Renal cortical epithelial cell (primary cell): ENCODE measurements around the gene DDX51. TPM values are rescaled to one million over a fixed set of nuclear protein-coding genes. Genes with fewer than 3 reads are reported as not detected.
"Not testable (repeated sequence)": the region's sequence is repeated elsewhere in the genome, so short reads cannot be mapped to it uniquely, and the experiment has no call there.

ENCODE experiments used
- DNase-seq: peaks from one replicate; pipeline ENCODE4 v3.0.0-alpha.2; 2011; ENCODE audit warnings: low read depth
- total RNA-seq: library from RNA; depleted of rRNA; stranded (reverse); fragments of >200 nt; gene quantifications from 2 replicates; pipeline ENCODE4 v1.2.3, GENCODE V29; 2014

DDX51 gene
- total RNA-seq, 1 donor from 2014 or later: 9.7 TPM

GRCh38 chr12:132117558-132117875 lies 26.6 kb downstream of the DDX51 start:
- DNase-seq: no peak

DNA sequence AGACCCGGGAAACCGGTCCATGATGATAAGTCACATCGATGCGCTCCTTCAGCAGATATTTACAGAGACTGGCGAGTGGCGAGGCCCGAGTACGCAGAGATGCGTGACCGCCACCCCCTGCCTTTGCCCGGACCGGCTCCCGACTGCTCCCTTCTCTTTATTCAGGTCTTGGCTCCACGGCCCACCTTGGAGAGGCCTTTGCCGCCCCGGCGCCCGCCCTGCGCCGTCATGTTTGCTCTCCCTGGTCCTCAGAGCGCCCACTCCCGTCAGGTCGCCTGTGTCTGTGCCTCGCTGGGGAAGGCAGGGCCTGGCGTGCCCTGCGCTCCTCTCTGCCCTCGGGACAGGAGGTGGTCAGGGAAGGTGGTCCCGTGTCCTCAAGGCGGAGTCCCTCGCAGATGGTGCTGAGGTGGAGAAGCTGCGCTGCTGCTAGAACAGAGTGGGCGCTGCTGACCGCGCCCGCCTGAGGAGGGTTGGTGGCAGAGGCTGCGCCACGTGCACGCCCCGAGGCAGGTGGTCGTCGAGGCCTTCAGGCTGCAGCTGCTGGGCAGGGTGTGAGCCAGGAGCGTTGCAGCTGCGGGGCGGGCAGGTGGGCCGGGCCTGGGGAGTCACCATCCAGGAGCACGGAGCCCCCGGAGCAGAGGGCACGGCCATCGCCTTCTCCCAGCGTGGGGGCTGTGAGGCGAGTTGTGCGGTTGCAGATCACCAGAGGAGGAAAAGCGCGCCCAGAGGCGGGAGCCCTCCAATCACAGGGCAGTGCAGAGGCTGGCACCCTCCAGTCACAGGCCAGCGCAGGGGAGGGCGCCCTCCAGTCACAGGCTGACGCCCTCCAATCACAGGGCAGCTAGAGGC lies 27.2 kb downstream of the DDX51 start:
- DNase-seq: no peak

GRCh38 chr12:132115500-132115899 lies 28.6 kb downstream of the DDX51 start:
- DNase-seq: no peak

GRCh38 chr12:132114667-132115066 lies 29.5 kb downstream of the DDX51 start:
- DNase-seq: no peak

GRCh38 chr12:132111654-132112304 lies 32.3 kb downstream of the DDX51 start:
- no peak for DNase-seq

GRCh38 chr12:132110677-132111076 lies 33.4 kb downstream of the DDX51 start:
- DNase-seq: no peak

DNA sequence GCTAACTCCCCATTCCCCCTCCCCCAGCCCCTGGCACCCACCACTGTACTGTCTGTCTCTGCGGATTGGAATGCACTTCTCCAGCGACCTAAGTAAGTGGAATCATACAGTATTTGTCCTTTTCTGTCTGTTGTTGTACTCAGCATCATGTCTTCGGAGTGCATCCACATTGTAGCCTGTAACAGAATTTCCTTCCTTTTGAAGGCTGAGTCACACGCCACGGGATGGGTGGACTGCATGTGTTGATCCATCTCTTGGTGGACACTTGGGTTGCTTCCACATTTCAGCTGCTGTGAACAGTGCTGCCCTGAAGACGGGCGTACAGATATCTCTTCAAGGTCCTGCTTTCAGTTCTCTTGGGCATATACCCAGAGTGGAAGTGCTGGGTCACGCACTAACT lies 34.4 kb downstream of the DDX51 start:
- DNase-seq: no peak

GRCh38 chr12:132108211-132108832 lies 35.8 kb downstream of the DDX51 start:
- peak; percentile 11 for DNase-seq

GRCh38 chr12:132106921-132107320 lies 37.2 kb downstream of the DDX51 start:
- no peak for DNase-seq

DNA sequence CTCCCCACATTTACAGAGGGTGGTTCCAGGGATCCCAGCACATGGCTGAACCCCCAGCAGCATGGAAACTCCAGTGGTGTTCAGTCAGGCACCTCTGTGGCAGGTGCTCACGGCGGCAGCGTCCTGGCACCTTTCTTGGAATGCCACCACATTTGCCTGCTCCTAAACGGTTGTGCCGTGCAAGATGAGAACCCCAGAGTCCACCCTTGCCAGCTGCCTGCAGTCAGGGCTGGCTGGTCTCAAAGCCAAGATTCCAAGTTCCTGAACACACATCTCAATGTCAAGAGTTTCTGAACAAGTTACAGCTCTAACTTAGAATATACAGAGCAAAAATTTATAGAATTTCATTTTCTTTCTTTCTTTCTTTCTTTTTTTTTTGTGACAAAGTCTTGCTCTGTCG lies 38.7 kb downstream of the DDX51 start:
- no peak for DNase-seq

- no peak for DNase-seq
Observed at GRCh38 chr12:132103542-132104308, 40.4 kb downstream of the DDX51 start.

DNA sequence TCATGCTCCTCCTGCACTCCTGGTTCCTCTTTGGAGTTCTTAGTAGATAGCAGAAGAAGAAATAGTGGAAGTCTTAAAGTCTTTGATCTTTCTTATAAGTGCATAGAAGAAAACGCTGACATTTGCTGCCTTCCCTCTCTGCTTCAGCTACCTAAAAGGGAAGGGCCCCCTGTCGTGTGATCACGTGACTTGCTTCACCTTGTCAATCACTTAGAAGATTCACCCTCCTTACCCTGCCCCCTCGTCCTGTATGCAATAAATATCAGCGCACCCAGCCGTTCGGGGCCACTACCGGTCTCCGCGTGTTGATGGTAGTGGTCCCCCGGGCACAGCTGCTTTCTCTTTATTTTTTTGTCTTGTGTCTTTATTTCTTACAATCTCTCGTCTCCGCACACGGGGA lies 41.0 kb downstream of the DDX51 start:
- not testable (repeated sequence) for DNase-seq

- DNase-seq: no peak
Observed at GRCh38 chr12:132102297-132102696, 41.8 kb downstream of the DDX51 start.

- no peak for DNase-seq
Observed at GRCh38 chr12:132100306-132101065, 43.6 kb downstream of the DDX51 start.

GRCh38 chr12:132099739-132100138 lies 44.4 kb downstream of the DDX51 start:
- no peak for DNase-seq

DNA sequence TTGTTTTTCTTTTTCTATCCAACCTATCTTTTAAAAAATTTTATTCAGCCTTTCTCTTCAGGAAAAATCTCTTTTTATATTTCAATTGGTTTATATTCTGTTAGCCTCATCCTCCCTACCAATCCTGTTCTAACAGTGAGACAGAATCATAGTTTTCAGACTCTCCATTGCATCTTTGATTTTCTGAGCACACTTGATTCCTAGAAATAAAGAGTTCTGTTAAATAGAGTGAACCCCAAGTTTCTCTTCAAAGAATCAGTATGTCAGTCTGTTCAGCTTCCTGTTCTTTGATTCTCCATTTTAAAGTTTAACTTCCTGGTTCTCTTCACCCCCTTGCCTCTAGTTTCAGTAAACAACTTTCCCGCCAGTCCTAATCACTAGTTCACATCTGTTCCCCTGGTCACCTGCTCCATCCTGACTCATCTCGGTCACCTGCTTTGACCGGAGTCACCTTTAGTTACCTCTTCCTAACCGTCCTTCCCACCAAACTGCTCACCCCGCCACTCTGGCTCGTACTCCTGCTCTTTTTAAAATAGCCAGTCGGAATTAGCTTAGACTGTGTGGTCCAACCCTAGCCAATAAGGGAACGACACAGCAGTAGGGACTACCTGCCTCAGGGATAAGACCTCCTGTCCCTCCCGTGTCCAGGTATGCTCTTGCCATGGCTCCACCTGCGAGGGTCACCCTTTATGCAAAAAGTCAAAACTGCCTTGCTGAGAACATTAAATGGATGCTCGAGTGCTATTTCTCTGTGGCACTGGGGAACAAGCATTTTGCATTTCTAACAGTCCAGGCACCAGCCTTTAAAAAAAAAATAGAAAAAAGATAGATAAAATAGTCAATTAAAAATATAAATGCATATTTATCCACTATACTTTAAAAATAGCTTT lies 48.4 kb downstream of the DDX51 start:
- DNase-seq: no peak

DNA sequence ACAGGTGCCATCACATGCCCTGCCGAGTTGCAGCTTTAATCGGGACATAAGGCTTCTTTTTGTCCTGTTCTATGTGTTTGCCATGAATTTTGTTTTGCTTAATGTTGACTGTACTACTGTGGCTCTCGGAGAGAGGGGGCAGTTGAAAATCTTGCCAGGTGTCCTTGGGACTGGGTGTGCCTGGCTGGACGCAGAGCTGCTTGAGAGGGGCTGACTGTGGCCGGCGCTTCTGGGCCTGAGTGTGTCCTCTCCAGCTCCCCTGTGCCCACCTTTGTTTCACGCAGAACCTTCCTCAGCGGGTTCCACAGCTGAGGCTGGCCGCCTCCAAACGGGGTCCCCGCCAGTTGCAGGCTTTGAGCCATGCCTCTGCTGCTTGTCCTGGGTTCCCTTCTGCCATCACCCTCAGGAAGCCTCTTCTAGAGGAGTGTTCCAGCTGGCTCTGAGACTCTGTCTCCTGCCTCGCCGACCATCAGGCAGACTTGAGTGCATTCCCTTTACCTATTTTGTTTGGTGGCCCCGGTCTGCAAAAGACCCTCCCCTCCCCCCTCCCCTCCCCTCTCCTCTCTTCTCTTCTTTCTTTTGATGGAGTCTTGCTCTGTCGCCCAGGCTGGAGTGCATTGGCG lies 49.7 kb downstream of the DDX51 start:
- DNase-seq: no peak

GRCh38 chr12:132089407-132089910 lies 54.7 kb downstream of the DDX51 start:
- no peak for DNase-seq
